BE2C (cell line): Measurements from ENCODE around the gene C8G.

Experiments
- DNase-seq: peaks from one replicate; pipeline ENCODE4 v3.0.0-alpha.2; 2020
- H3K27me3 ChIP-seq: fragments of 250-450 bp; sonication (Bioruptor Pico); 2 replicates; pipeline ENCODE4 v1.5.1; 2020; ENCODE audit warnings: mild to moderate bottlenecking
- H3K36me3 ChIP-seq: fragments of 250-450 bp; sonication (Bioruptor Pico); 2 replicates; pipeline ENCODE4 v1.5.1; 2020; ENCODE audit warnings: mild to moderate bottlenecking
- H3K4me1 ChIP-seq: fragments of 250-450 bp; sonication (Bioruptor Pico); 2 replicates; pipeline ENCODE4 v1.5.1; 2020
- H3K4me3 ChIP-seq: 2 replicates; pipeline ENCODE4 v1.5.1; 2011; ENCODE audit warnings: low read depth, low read length
- H3K9me3 ChIP-seq: fragments of 250-450 bp; sonication (Bioruptor Pico); 2 replicates; pipeline ENCODE4 v1.5.1; 2020
- CTCF ChIP-seq: IDR thresholded peaks from 2 replicates; pipeline ENCODE4 v1.5.1; 2012; ENCODE audit warnings: mild to moderate bottlenecking, low read depth, low read length

The C8G gene

GRCh38 chr9:136983167-136983566 is 38.1 kb downstream of the C8G start:
- Histone ChIP-seq H3K27me3 (no peaks in the 10 kb centered on the region), H3K36me3 (no peaks in the 10 kb centered on the region), H3K4me1 (peaks cover 24% of the 10 kb centered on the region), H3K9me3 (no peaks in the 10 kb centered on the region), H3K4me3 (no peak overlapping the region)
- DNase-seq = no peak
- no peak for TF ChIP-seq CTCF

GRCh38 chr9:136983656-136984314 is 38.7 kb downstream of the C8G start:
- Histone ChIP-seq H3K4me1 (peaks cover 24% of the 10 kb centered on the region), H3K27me3 (no peaks in the 10 kb centered on the region)
- DNase-seq = no peak

GRCh38 chr9:136984464-136985026 is 39.5 kb downstream of the C8G start:
- TF ChIP-seq CTCF = no peak
- Histone ChIP-seq H3K4me1 (peaks cover 24% of the 10 kb centered on the region), H3K4me3 (no peak overlapping the region), H3K27me3 (no peaks in the 10 kb centered on the region), H3K9me3 (no peaks in the 10 kb centered on the region), H3K36me3 (no peaks in the 10 kb centered on the region)
- no peak for DNase-seq

More at GRCh38 chr9:136983656-136984314, 38.7 kb downstream of the C8G start:
- TF ChIP-seq CTCF = no peak
- Histone ChIP-seq H3K36me3 (no peaks in the 10 kb centered on the region), H3K4me3 (no peak overlapping the region), H3K9me3 (no peaks in the 10 kb centered on the region)

GRCh38 chr9:136985027-136985602 is 40.1 kb downstream of the C8G start:
- Histone ChIP-seq H3K36me3 (no peaks in the 10 kb centered on the region), H3K4me1 (peaks cover 24% of the 10 kb centered on the region), H3K4me3 (no peak overlapping the region), H3K27me3 (no peaks in the 10 kb centered on the region), H3K9me3 (no peaks in the 10 kb centered on the region)
- DNase-seq = no peak
- no peak for TF ChIP-seq CTCF

GRCh38 chr9:136985853-136986252 is 40.8 kb downstream of the C8G start:
- H3K36me3 ChIP-seq = no peaks in the 10 kb centered on the region
- peaks cover 20% of the 10 kb centered on the region for H3K4me1 ChIP-seq
- TF ChIP-seq CTCF = no peak
- no peaks in the 10 kb centered on the region for H3K9me3 ChIP-seq
- no peak for DNase-seq
- H3K27me3 ChIP-seq = no peaks in the 10 kb centered on the region
- H3K4me3 ChIP-seq = no peak overlapping the region

GRCh38 chr9:136988872-136989271 is 43.8 kb downstream of the C8G start:
- Histone ChIP-seq H3K36me3 (peaks cover 5% of the 10 kb centered on the region), H3K27me3 (no peaks in the 10 kb centered on the region), H3K4me3 (no peak overlapping the region), H3K4me1 (no peaks in the 10 kb centered on the region; the same call in 1 of the 2 replicates), H3K9me3 (no peaks in the 10 kb centered on the region)
- no peak for DNase-seq
- TF ChIP-seq CTCF = no peak
